GM21723 (cell line): ENCODE data around the gene CLC.

Experiments
- ATAC-seq: cut with Tn5 transposase; IDR thresholded peaks from one replicate; pipeline ENCODE4 v1.9.1; 2021; ENCODE audit warnings: mild to moderate bottlenecking, moderate library complexity; ENCODE audit not compliant: unreplicated experiment

Gene CLC

DNA sequence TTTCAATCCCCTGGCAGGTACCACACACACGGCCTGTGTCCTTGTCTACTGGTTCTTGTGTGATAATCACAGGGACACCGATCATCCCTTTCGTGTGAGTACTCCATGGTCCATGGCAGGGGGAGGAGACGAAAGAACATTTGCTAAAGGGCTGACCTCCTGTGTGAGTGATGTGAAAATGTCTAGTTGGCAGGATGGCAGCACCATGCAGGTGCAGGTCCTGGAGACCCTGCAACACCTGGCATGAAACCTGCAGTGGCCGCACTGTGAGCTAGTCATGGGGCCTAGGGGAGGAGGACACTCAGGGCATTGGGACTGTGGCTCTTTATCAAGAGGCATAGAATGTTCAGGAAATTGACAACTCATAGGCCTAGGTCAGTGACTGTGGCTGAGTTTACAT lies 56.4 kb downstream of the CLC start:
- ATAC-seq, result no peak
